T-helper 1 cell (primary cell): ENCODE data around the gene BSG.
"Not testable (repeated sequence)": the region's sequence is repeated elsewhere in the genome, so short reads cannot be mapped to it uniquely, and the experiment has no call there.

ENCODE experiments used
- DNase-seq, 5 donors: peaks; one replicate each; pipeline ENCODE4 v3.0.0-alpha.2; 2012 to 2020

BSG gene

DNA sequence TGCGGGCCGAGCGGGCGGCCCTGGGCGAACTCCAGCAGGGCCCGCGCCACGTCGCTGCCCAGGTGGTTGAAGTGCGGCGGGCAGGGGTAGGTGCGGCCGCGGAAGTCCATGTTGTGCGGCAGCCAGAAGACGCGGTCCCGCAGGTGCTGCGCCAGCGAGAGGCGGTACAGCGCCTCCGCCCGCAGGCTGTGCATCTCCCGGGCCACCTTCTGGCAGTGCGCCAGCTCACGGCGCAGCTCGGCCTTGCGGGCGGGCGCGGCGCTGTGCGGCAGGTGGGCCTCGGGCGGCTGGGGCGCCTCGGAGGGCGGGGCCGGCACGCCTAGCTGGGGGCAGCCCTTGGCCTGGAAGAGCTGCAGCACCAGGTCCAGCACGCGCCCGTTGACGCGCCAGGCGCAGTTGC is 48.8 kb downstream of the BSG start:
- DNase-seq, result not testable (repeated sequence)

DNA sequence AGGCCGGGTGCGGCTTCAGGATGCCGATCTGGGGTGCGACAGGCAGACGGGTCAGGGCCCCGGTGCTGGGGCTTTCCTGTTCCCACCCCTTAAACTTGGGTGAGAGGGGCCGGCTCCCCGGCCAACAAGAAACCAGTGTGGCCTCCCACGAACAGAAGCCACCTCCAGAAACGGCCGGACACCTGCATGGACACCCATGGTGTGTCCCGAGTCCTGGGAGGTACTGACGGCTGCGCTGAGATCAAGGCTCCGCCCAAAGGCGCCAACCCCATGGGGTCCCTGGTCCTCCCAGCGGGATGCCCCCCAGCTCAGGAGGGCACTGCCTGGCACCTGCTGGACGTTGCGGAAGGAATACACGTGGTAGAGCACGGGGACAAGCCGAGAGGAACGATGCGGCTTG is 49.4 kb downstream of the BSG start:
- no peak for DNase-seq

DNA sequence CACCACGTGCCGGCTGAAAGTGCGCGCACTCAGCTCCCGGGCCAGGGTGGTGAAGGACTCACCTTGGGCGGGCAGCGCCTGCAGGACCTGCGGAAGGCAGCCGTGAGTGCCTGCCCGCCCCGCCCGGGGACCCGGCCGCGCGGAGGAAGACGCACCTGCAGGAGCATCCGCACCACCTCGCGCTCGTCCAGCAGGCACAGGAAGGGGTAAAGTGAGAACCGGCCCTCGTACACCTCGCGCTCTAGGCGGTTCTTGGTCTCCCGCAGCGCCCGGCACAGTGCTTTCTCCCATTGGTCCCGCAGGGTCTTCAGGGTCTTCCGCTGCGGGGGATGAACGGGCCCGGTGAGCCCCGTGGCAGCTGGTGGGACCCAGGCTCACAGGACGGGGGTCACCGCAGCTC is 50.3 kb downstream of the BSG start:
- DNase-seq, result no peak

DNA sequence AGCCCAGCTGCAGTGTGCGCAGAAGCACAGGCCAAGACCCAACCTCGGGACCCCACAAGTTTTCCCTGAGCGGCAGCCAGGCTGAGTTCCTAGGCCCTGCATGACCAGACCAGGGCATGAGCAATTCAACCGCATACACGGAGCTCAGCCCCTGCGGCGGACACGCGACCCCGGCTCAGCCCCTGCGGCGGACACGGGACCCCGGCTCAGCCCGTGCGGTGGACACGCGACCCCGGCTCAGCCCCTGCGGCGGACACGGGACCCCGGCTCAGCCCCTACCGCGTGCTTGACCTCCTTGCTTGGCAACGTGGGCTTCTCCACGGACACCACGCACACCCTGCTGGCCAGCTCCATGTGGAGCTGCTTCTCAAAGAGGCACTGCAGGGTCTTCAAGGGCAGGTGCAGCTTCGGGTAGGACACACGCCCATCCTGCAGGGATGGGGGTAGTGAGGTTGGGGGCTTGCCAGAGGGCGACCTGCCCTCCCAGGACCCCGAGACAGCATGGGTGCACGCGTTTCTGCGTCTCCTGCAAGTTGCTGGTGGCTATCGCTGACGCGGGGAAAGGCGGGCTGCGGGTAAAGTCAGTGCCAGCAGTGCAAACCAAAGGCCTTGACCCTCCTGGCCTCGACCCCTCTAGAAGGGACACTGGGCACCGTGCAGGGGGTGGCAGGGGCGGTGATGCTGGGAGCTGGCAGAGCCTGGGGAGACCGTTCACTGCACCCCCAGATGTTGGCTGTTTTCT is 51.0 kb downstream of the BSG start:
- no peak for DNase-seq

DNA sequence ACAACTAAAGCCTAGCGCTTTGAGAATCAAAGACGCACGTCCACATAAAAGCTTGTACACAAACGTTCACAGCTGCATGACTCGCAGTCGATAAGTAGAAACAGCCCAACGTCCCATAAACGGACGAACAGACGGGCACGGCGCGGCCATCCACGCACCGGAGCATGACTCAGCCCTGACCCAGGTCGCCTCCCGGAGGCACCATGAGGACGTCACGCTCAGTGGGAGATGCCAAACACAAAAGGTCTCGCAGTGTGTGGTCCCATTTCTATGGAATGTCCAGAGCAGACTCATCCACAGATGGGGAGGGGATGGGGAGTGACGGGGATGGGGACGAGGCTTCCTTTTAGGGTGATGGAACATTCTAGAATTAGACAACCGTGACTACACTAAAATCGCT is 51.6 kb downstream of the BSG start:
- no peak for DNase-seq

DNA sequence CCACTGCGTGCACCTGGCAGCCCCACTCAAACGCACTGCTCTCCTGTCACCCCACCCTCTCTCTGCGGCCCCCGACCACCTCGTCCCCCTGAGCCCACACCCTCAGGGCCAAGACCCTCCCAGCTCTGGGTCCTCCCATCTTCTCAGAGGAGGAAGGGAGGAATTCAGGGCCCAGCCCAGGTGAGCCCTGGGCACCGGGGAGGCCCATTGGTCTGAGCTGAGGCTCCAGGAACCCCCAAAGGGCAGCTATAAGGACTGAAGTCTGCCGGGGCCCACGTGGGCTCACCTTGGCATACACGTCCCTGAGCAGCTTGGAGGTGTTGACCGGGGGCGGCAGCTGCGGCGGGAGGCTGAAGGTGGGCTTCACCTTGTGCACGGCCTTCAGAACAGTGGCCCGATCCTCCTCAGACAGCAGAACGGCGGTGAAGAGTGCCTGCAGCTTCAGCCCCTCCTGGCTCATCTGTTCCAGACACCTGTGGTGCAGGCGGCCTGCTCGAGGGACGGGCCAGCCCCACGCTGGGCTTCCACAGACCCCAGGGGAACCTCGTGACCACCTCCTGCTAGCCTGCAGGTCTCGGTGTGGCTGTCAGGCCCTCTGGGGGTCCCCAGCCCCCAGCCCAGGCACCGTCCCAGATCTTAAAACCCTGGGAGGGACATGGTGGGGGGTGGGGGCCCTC is 52.2 kb downstream of the BSG start:
- no peak for DNase-seq

DNA sequence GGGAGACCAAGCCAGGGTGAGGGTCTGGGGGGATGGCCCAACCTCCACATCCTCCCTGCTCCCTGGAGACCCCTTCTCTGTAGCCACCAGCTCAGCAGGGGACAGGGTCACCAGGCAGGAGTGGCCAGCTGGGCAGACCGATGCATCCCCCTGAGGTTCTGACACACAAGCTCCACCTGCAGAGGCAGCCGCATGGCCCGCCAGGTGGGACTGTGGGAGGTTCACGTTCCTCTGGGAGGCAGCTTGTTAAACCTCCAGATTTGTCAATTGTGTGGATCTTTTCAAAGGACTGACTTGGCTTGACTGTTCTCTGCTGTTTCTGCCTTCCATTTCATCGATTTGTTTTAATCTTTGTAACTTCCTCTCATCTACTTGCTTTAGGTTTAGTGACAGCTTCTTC is 52.9 kb downstream of the BSG start:
- no peak for DNase-seq

DNA sequence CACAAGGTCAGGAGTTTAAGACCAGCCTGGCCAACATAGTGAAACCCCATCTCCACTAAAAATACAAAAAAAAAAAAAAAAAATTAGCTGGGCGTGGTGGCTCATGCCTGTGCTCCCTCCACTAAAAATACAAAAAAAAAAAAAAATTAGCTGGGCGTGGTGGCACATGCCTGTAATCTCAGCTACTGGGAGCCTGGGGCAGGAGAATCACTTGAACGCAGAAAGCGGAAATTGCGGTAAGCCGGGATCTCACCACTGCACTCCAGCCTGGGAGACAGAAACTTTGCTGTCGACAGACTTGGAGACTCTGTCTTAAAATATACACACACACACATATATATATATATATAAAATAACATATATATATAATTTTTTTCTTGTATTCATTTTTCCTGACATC is 54.2 kb downstream of the BSG start:
- not testable (repeated sequence) for DNase-seq

DNA sequence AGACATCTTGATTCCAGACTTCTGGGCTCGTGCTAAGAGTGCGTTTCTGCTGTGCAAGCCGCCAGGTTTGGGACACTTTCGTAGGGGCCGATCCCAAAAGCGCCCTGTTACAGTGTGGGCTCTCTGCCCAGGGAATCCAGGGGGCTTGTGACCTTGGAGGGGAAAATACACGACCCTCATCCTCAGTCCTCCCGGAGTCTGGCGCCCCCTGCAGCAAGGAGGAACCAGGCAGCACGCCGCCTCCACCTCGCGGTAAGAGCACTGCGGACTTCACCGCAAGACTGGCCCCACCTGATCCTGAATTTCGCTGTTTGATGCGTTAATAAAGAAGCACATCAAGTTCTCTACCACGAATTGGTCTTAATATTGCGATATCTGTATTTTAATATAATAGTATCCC is 55.8 kb downstream of the BSG start:
- no peak for DNase-seq

DNA sequence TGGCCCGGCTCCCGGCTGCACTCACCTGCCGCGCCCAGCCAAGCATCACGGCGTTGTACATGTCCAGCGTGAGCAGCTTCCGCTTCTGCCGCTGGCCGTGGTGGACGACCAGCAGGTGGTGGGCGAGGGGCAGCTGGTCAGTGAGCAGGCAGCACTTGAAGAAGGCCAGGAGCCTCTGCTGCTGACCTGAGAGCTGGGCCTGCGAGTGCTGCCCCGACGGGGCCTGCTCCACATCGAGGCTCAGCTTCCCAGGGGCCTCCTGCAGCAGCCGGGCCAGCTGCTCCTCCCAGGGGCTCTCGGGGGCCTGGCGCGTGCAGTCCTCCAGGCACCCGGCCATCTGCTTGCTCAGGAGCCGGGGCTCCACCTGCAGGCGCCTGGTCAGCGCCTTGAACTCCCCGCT is 57.1 kb downstream of the BSG start:
- not testable (repeated sequence) for DNase-seq

DNA sequence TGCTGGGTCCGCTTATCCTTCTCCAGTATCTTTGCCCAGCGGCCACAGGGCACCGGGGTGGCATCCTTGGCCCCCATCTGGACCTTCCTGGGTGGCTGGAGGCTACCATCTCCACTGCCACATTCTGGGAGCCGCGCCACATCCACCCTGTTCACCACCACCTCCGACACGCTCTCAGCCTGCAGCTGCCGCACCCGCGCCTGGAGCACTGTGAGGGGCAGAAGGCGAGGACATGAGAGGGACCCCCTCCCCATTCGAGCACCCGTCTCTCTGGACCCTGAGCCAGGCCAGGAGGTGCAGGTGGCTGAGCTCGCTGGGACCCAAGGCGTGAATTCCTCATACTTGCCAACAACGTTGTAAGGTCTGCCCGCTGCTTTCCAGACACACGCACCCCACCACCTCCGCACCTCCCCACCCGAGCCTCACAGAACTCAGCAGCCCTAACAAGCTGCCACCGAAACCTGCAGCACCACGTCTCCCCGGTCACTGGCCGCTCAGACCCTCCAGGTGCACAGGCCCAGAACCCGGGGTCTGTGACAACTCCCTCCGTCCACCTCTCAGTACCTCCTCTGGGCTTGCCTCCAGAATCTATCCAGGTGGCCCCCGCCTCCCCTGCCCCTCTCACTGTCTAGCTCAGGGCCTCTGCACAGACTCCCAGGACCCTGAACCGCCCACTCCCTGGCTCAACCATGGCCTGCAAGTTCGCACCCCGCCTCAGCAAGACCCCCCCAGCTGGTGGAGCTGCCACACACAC is 57.7 kb downstream of the BSG start:
- DNase-seq, result no peak

DNA sequence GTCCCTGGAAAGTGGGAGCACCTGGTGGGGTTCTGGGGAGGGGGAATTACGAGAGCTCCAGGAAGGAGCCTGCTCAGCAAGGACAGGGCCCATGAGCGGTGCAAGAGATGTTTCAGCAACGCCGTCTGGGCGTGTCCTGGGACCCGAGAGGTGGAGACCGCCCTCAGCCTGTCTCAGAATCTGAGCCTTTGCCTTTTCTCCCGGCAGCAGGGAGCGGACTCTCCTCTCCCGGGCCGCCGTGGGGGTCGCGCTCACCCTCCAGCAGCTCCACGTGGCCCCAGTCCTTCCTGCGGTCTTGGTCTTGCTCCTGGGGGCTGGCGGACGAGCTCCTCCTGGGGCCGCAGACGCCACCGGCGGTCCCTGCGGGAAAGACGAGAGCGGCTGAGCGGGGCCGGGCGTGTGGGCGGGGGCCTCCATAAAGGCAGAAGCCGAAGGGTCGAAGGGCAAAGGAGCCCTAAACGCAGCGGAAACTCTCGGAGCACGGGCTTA is 60.2 kb downstream of the BSG start:
- peak in 1 of 5 donors; percentile 28 for DNase-seq
